IMR-90 (cell line): Measurements from ENCODE around the gene MPPED1. TPM values are rescaled to one million over a fixed set of nuclear protein-coding genes. Genes with fewer than 3 reads are reported as not detected.

Experiments
- ATAC-seq: fragments of 200-7000 bp; cut with Tn5 transposase; 2 replicates; pipeline ENCODE4 v1.9.1; 2020; ENCODE audit warnings: low read depth, mild to moderate bottlenecking, moderate library complexity
- BruUV-seq: library from RNA; stranded (reverse); fragments of 400-500 nt; replicated peaks from 2 replicates; lab custom pipeline; 2021; lab: Mats Ljungman, UMichigan
- CTCF ChIA-PET: fragments of 300-600 bp; formaldehyde crosslinking; extraction: SDS; loops from one replicate; lab custom pipeline; 2021; ENCODE audit warnings: antibody characterized with exemption; lab: Yijun Ruan, JAX
- POLR2A ChIA-PET: fragments of 300-600 bp; sonication (Branson Sonifier 250); formaldehyde crosslinking; loops from one replicate; lab custom pipeline; 2022; ENCODE audit warnings: antibody characterized with exemption; ENCODE audit not compliant: unreplicated experiment; lab: Charles Lee
- DNase-seq: peaks from one replicate; pipeline ENCODE4 v3.0.0; 2013
- H2AFZ ChIP-seq: replicated peaks from 2 replicates; pipeline ENCODE3; 2013; ENCODE audit warnings: low read length, mild to moderate bottlenecking; ENCODE audit not compliant: poor library complexity
- H2AK5ac ChIP-seq: 2 replicates; pipeline ENCODE4 v1.6.1; 2013; ENCODE audit warnings: low read depth, low read length, inconsistent platforms
- H2AK9ac ChIP-seq: replicated peaks from 2 replicates; pipeline ENCODE3; 2013; ENCODE audit warnings: mild to moderate bottlenecking, low read depth, low read length, moderate library complexity; ENCODE audit not compliant: poor library complexity
- H2BK120ac ChIP-seq: 2 replicates; pipeline ENCODE4 v1.6.1; 2013; ENCODE audit warnings: low read depth, low read length, inconsistent platforms
- H2BK15ac ChIP-seq: 3 replicates; pipeline ENCODE4 v1.6.1; 2013; ENCODE audit warnings: low read depth, low read length, inconsistent platforms
- H2BK20ac ChIP-seq: 2 replicates; pipeline ENCODE4 v1.6.1; 2013; ENCODE audit warnings: low read depth, mild to moderate bottlenecking, inconsistent platforms, low read length, moderate library complexity
- H2BK5ac ChIP-seq: 2 replicates; pipeline ENCODE4 v1.6.1; 2013; ENCODE audit warnings: mild to moderate bottlenecking, low read depth, low read length, inconsistent platforms; ENCODE audit not compliant: poor library complexity, severe bottlenecking
- H3K14ac ChIP-seq: replicated peaks from 2 replicates; pipeline ENCODE4 v1.6.1; 2013; ENCODE audit warnings: low read depth, low read length, inconsistent platforms
- H3K18ac ChIP-seq: 2 replicates; pipeline ENCODE4 v1.6.1; 2013; ENCODE audit warnings: low read depth, low read length, control low read depth
- H3K23ac ChIP-seq: 2 replicates; pipeline ENCODE4 v1.6.1; 2013; ENCODE audit warnings: low read depth, low read length, inconsistent platforms
- H3K27ac ChIP-seq: 2 replicates; pipeline ENCODE4 v1.5.1; 2013; ENCODE audit warnings: mild to moderate bottlenecking, control low read depth, low read length; ENCODE audit not compliant: insufficient read depth
- H3K27me3 ChIP-seq: 2 replicates; pipeline ENCODE4 v1.6.1; 2013; ENCODE audit warnings: low read length; ENCODE audit not compliant: control insufficient read depth, insufficient read depth
- H3K36me3 ChIP-seq: 2 replicates; pipeline ENCODE4 v1.6.1; 2013; ENCODE audit warnings: low read length, mixed read lengths; ENCODE audit not compliant: control insufficient read depth, insufficient read depth
- H3K4ac ChIP-seq: 2 replicates; pipeline ENCODE4 v1.6.1; 2013; ENCODE audit warnings: low read depth, low read length, inconsistent platforms
- H3K4me1 ChIP-seq: 2 replicates; pipeline ENCODE4 v1.6.1; 2013; ENCODE audit warnings: low read length, mixed read lengths; ENCODE audit not compliant: control insufficient read depth, insufficient read depth
- H3K4me2 ChIP-seq: 2 replicates; pipeline ENCODE4 v1.6.1; 2013; ENCODE audit warnings: low read depth, mild to moderate bottlenecking, control low read depth, low read length, moderate library complexity
- H3K4me3 ChIP-seq: 2 replicates; pipeline ENCODE4 v1.5.1; 2013; ENCODE audit warnings: low read depth, mild to moderate bottlenecking, control low read depth, low read length, moderate library complexity; ENCODE audit not compliant: insufficient read depth
- H3K56ac ChIP-seq: 2 replicates; pipeline ENCODE4 v1.6.1; 2013; ENCODE audit warnings: low read length, inconsistent platforms; ENCODE audit not compliant: insufficient read depth; ENCODE audit errors: extremely low read depth
- H3K79me1 ChIP-seq, 2 experiments: 2 replicates each; pipeline ENCODE4 v1.6.1; 2013; ENCODE audit warnings: low read length in 2 of 2, inconsistent platforms in 1 of 2, low read depth in 1 of 2
- H3K9ac ChIP-seq: 2 replicates; pipeline ENCODE4 v1.6.1; 2013; ENCODE audit warnings: low read depth, low read length, control low read depth
- H3K9me1 ChIP-seq: 2 replicates; pipeline ENCODE4 v1.6.1; 2013; ENCODE audit warnings: low read length, inconsistent platforms; ENCODE audit not compliant: insufficient read depth
- H3K9me3 ChIP-seq: 2 replicates; pipeline ENCODE4 v1.6.1; 2013; ENCODE audit warnings: low read length; ENCODE audit not compliant: control insufficient read depth, insufficient read depth
- H4K20me1 ChIP-seq: 2 replicates; pipeline ENCODE4 v1.6.1; 2013; ENCODE audit warnings: low read length, inconsistent platforms; ENCODE audit not compliant: insufficient read depth
- H4K5ac ChIP-seq: 2 replicates; pipeline ENCODE4 v1.6.1; 2013; ENCODE audit warnings: mild to moderate bottlenecking, low read depth, low read length, control low read depth
- H4K8ac ChIP-seq, 2 experiments: 2 replicates each; pipeline ENCODE4 v1.6.1; 2013; ENCODE audit warnings: low read depth in 2 of 2, low read length in 2 of 2, control low read depth in 1 of 2, inconsistent platforms in 1 of 2
- H4K91ac ChIP-seq: 2 replicates; pipeline ENCODE4 v1.6.1; 2013; ENCODE audit warnings: low read depth, low read length, inconsistent platforms; ENCODE audit not compliant: insufficient read depth
- BHLHE40 ChIP-seq: fragments of 150-350 bp; IDR thresholded peaks from 2 replicates; pipeline ENCODE4 v1.6.1; 2016; ENCODE audit warnings: mild to moderate bottlenecking, low read depth, low read length
- CEBPB ChIP-seq: IDR thresholded peaks from 2 replicates; pipeline ENCODE4 v1.6.1; 2012; ENCODE audit warnings: low read depth, low read length, improper control_type of control experiment
- CHD1 ChIP-seq: IDR thresholded peaks from 2 replicates; pipeline ENCODE4 v1.6.1; 2012; ENCODE audit warnings: low read depth, low read length, improper control_type of control experiment
- ELK1 ChIP-seq: fragments of 150-350 bp; IDR thresholded peaks from 2 replicates; pipeline ENCODE4 v1.6.1; 2016; ENCODE audit warnings: low read depth, mild to moderate bottlenecking, low read length, moderate library complexity, borderline replicate concordance
- FOS ChIP-seq: fragments of 150-350 bp; IDR thresholded peaks from 2 replicates; pipeline ENCODE4 v1.6.1; 2016; ENCODE audit warnings: low read depth, low read length
- MAFK ChIP-seq: IDR thresholded peaks from 2 replicates; pipeline ENCODE4 v1.6.1; 2012; ENCODE audit warnings: low read depth, low read length, improper control_type of control experiment
- MAZ ChIP-seq: IDR thresholded peaks from 2 replicates; pipeline ENCODE4 v1.6.1; 2012; ENCODE audit warnings: low read depth, mild to moderate bottlenecking, low read length, improper control_type of control experiment, moderate library complexity, borderline replicate concordance
- MXI1 ChIP-seq: IDR thresholded peaks from 2 replicates; pipeline ENCODE4 v1.6.1; 2012; ENCODE audit warnings: low read depth, mild to moderate bottlenecking, low read length, moderate library complexity, borderline replicate concordance
- NFE2L2 ChIP-seq: fragments of 150-350 bp; IDR thresholded peaks from 2 replicates; pipeline ENCODE4 v1.6.1; 2016; ENCODE audit warnings: low read depth, mild to moderate bottlenecking, low read length
- POLR2A ChIP-seq: IDR thresholded peaks from 2 replicates; pipeline ENCODE4 v1.6.1; 2012; ENCODE audit warnings: mild to moderate bottlenecking, low read depth, low read length
- RAD21 ChIP-seq: IDR thresholded peaks from 2 replicates; pipeline ENCODE4 v1.6.1; 2012; ENCODE audit warnings: low read length, improper control_type of control experiment
- RCOR1 ChIP-seq: IDR thresholded peaks from 2 replicates; pipeline ENCODE4 v1.6.1; 2012; ENCODE audit warnings: mild to moderate bottlenecking, low read length, improper control_type of control experiment; ENCODE audit not compliant: insufficient replicate concordance
- RFX5 ChIP-seq: IDR thresholded peaks from 2 replicates; pipeline ENCODE4 v1.8.0; 2012; ENCODE audit warnings: low read depth, mild to moderate bottlenecking, low read length, moderate library complexity
- SMC3 ChIP-seq: fragments of 150-350 bp; IDR thresholded peaks from 2 replicates; pipeline ENCODE4 v1.6.1; 2016; ENCODE audit warnings: low read depth, mild to moderate bottlenecking, antibody characterized with exemption, low read length, moderate library complexity
- USF2 ChIP-seq: fragments of 150-350 bp; IDR thresholded peaks from 2 replicates; pipeline ENCODE4 v1.6.1; 2017; ENCODE audit warnings: mild to moderate bottlenecking, antibody characterized with exemption, low read length, low read depth
- WGBS, 2 experiments: methylation state at CpG; one replicate each; pipeline versions ENCODE4 v1.1.5 to v1.1.7; 2013; ENCODE audit warnings: missing lambda C conversion rate in 2 of 2; ENCODE audit not compliant: insufficient read length in 1 of 2; ENCODE audit errors: extremely low coverage in 2 of 2; 5-methylcytosine and 5-hydroxymethylcytosine counted together
- dilution Hi-C: fragments of 300-500 bp; cut with HindIII; formaldehyde crosslinking; loops from one replicate; pipeline ENCODE4 v1.14.3; 2018; ENCODE audit warnings: low sequenced_read_pairs; ENCODE audit not compliant: unreplicated experiment
- in situ Hi-C: fragments of 300-500 bp; cut with MboI; formaldehyde crosslinking; loops from 3 replicates; pipeline ENCODE4 v1.14.3; 2019; ENCODE audit warnings: low sequenced_read_pairs, inconsistent platforms, mixed read lengths
- intact Hi-C: fragments of 100-400 bp; cut with micrococcal nuclease; formaldehyde crosslinking; loops from 2 replicates; pipeline ENCODE4 v1.10.0; 2022
- polyA plus RNA-seq, 3 experiments: library from polyadenylated mRNA; depleted of rRNA; stranded (reverse); fragments of >200 nt; gene quantifications; 2 replicates each; pipeline ENCODE4 v1.2.3, GENCODE V29; 2012; ENCODE audit warnings: low replicate concordance in 1 of 3
- total RNA-seq: library from RNA; depleted of rRNA; stranded (reverse); fragments of >200 nt; gene quantifications from 2 replicates; pipeline ENCODE4 v1.2.3, GENCODE V29; 2012

Gene MPPED1
- total and polyA plus RNA-seq, 2 of the 4 experiments (the other 2 are of a cell fraction): not detected

GRCh38 chr22:43474161-43475101 is 62.6 kb downstream of the MPPED1 start:
- POLR2A ChIA-PET: no interaction called here
- H4K91ac ChIP-seq: no peak overlapping the region
- no peak overlapping the region for H2BK5ac ChIP-seq
- intact Hi-C loops: no loop called here
- no peaks in the 10 kb centered on the region for H3K27me3 ChIP-seq
- no peaks in the 10 kb centered on the region for H4K20me1 ChIP-seq
- no peak overlapping the region for H4K8ac ChIP-seq
- in situ Hi-C loops: no loop called here
- no peak overlapping the region for H2AFZ ChIP-seq
- CTCF ChIA-PET: no interaction called here
- ATAC-seq (no peak), DNase-seq (no peak)
- no peak overlapping the region for H3K23ac ChIP-seq
- dilution Hi-C loops: no loop called here
- no peak overlapping the region for H2BK20ac ChIP-seq
- H2BK15ac ChIP-seq: no peak overlapping the region
- no peak overlapping the region for H3K4me3 ChIP-seq
- no peak overlapping the region for H3K4ac ChIP-seq
- TF ChIP-seq RFX5: no peak
- TF ChIP-seq MXI1: no peak
- TF ChIP-seq RCOR1: no peak
- no peak for TF ChIP-seq SMC3
- TF ChIP-seq FOS: no peak
- no peak for TF ChIP-seq POLR2A
- no peak for TF ChIP-seq MAZ
- TF ChIP-seq NFE2L2: no peak
- no peak for TF ChIP-seq CHD1
- TF ChIP-seq USF2: no peak
- TF ChIP-seq RAD21: no peak
- TF ChIP-seq CEBPB: no peak
- TF ChIP-seq MAFK: no peak
- TF ChIP-seq BHLHE40: no peak
- no peak for TF ChIP-seq ELK1
- H2BK120ac ChIP-seq: no peak overlapping the region
- no peak overlapping the region for H3K27ac ChIP-seq
- no peak overlapping the region for H3K14ac ChIP-seq
- H3K4me2 ChIP-seq: no peak overlapping the region
- 61% methylated on average over 11 of the region's 28 CpGs; no CpG with 5 or more reads in 1 of the 2 experiments for WGBS, 2 experiments
- BruUV-seq: no TSS peak
- no peak overlapping the region for H2AK9ac ChIP-seq
- H3K79me1 ChIP-seq: no peaks in the 10 kb centered on the region
- no peaks in the 10 kb centered on the region for H3K9me3 ChIP-seq
- H3K4me1 ChIP-seq: no peaks in the 10 kb centered on the region
- no peaks in the 10 kb centered on the region for H3K36me3 ChIP-seq
- no peak overlapping the region for H4K5ac ChIP-seq
- no peaks in the 10 kb centered on the region for H3K9me1 ChIP-seq
- no peak overlapping the region for H2AK5ac ChIP-seq
- H3K56ac ChIP-seq: no peak overlapping the region
- no peak overlapping the region for H3K18ac ChIP-seq
- H3K9ac ChIP-seq: no peak overlapping the region
